Measurements from ENCODE around the gene SH3YL1.

SH3YL1 gene

GRCh38 chr2:258933-259332, 4.9 kb downstream of the SH3YL1 start:
- DNase-seq (ENCODE audit: low read depth in 2 of 2), result no peak

GRCh38 chr2:257842-258241, 6.0 kb downstream of the SH3YL1 start:
- no peak for DNase-seq (ENCODE audit: low read depth in 2 of 2)

- DNase-seq (ENCODE audit: low read depth in 2 of 2), result no peak
These were observed 6.4 kb downstream of the SH3YL1 start for GRCh38 chr2:257429-257828.

- DNase-seq (ENCODE audit: low read depth in 2 of 2), result no peak
These were observed 7.7 kb downstream of the SH3YL1 start for GRCh38 chr2:256094-256493.

GRCh38 chr2:255195-255594, 8.6 kb downstream of the SH3YL1 start:
- DNase-seq (ENCODE audit: low read depth in 2 of 2), result no peak

- no peak for DNase-seq (ENCODE audit: low read depth in 2 of 2)
These were observed 9.6 kb downstream of the SH3YL1 start for GRCh38 chr2:254241-254640.

- no peak for DNase-seq (ENCODE audit: low read depth in 2 of 2)
These were observed 10.6 kb downstream of the SH3YL1 start for GRCh38 chr2:253202-253638.

GRCh38 chr2:252001-252602, 11.7 kb downstream of the SH3YL1 start:
- no peak for DNase-seq (ENCODE audit: low read depth in 2 of 2)

- DNase-seq (ENCODE audit: low read depth in 2 of 2), result no peak
These were observed 14.2 kb downstream of the SH3YL1 start for GRCh38 chr2:249538-250042.

- no peak for DNase-seq (ENCODE audit: low read depth in 2 of 2)
These were observed 15.1 kb downstream of the SH3YL1 start for GRCh38 chr2:248724-249123.

- no peak for DNase-seq (ENCODE audit: low read depth in 2 of 2)
These were observed 17.2 kb downstream of the SH3YL1 start for GRCh38 chr2:246489-247144.

- DNase-seq (ENCODE audit: low read depth in 2 of 2), result no peak
These were observed 19.3 kb downstream of the SH3YL1 start for GRCh38 chr2:244547-244946.

GRCh38 chr2:238869-239268, 25.0 kb downstream of the SH3YL1 start:
- no peak for DNase-seq (ENCODE audit: low read depth in 2 of 2)

- no peak for DNase-seq (ENCODE audit: low read depth in 2 of 2)
These were observed 25.4 kb downstream of the SH3YL1 start for GRCh38 chr2:238431-238830.

GRCh38 chr2:237878-238277, 26.0 kb downstream of the SH3YL1 start:
- no peak for DNase-seq (ENCODE audit: low read depth in 2 of 2)

- DNase-seq (ENCODE audit: low read depth in 2 of 2), result no peak
These were observed 26.8 kb downstream of the SH3YL1 start for GRCh38 chr2:236993-237539.

GRCh38 chr2:234421-234820, 29.4 kb downstream of the SH3YL1 start:
- DNase-seq (ENCODE audit: low read depth in 2 of 2), result no peak

GRCh38 chr2:233030-233429, 30.8 kb downstream of the SH3YL1 start:
- DNase-seq (ENCODE audit: low read depth in 2 of 2), result no peak

GRCh38 chr2:231521-232185, 32.2 kb downstream of the SH3YL1 start:
- DNase-seq (ENCODE audit: low read depth in 2 of 2), result no peak

- DNase-seq (ENCODE audit: low read depth in 2 of 2), result no peak
These were observed 35.1 kb downstream of the SH3YL1 start for GRCh38 chr2:228518-229278.

GRCh38 chr2:228115-228514, 35.7 kb downstream of the SH3YL1 start:
- no peak for DNase-seq (ENCODE audit: low read depth in 2 of 2)

Measured in stimulated activated CD8-positive, alpha-beta memory T cell treated with anti-CD3 and anti-CD28 coated beads, Interleukin-2, amount 100 ng/mL, for 48 hours (primary cell).